CD4-positive, alpha-beta T cell treated with Interleukin-15 for 1 hour (primary cell): ENCODE results near the gene MYO18B.
"Not testable (repeated sequence)": the region's sequence is repeated elsewhere in the genome, so short reads cannot be mapped to it uniquely, and the experiment has no call there.

ENCODE experiments used
- DNase-seq: peaks from one replicate; pipeline ENCODE4 v3.0.0-alpha.2; 2020

Gene MYO18B

DNA sequence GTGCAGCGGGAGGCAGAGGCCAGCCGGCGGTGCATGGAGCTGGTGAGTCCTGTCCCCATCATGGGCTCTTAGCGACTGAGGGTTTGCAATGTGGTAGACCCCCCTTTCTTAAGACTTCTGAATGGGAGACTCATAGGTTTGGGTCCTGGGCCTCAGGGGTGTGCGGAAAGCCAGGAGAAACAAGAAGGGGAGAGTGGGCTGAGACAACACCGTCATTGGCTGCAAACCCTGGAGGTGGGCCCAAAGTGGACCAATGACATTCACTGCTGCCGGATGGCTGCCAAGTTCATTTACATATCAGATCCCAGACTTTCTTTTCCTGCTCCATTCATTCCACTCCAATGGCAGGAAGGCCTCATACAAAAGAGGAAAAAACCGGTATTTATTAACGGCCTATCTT is 213.3 kb downstream of the MYO18B start:
- DNase-seq, result no peak

DNA sequence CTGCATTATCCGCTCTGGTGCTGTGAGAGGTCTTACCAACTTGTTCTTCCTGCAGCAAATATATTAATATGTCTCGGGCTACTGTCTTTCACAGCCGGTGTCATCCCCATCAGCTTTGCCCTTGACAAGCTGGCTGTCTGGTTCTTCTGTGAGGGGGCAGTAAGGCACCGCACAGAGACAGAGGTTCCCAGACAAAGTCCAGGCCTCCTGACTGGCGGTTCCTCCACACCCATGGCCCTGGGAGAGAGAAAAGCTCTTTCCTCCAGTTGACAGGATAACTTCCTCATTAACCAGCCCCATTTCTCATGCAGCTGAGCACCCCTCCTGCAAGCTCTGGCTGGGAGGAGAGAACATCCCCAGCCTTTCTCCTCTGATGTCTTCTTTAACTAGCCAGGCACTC is 214.8 kb downstream of the MYO18B start:
- no peak for DNase-seq

DNA sequence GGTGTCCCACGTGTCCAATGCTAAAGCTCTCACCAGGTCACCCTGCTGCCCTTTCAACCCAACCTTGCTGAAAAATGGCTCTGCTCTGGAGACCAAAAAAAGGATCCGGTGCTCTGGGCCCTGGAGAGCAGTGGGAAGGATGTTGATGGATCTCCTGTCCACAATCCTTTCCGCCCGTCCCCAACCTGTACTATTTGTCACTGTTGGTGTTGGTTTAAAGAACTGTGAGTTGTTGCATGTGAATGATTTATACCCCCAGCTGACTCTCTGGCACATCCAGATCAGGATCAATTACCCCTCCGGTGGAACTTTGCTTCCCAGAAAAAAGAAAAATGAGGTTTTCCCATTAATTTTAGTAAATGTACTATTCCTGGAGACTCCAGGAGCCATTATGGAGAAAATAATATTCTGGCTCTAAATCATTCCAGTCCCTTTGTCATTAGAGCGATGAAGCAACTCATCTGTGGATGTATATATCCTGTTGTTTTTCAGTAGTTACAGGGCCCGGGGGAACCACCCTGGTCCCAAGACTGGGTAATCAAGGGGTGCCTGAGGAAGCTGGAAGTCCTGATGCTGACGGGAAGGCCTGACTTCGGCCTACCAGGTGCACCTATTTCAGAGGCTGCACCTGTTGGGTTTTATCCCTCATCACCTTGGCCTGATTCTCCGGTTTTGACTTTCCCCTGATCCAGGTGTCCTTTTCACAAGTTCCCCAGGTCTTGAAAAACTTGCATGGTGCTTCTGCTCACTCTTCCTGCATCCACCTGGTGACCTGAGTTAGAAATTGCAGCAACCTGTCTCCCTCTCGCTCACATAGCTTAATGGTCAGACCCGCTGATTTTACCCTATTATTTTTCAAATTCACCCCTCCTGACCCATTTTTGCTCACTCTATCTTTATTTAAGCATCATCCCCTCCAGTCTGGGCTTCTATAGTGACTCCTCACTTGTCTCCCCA is 218.1 kb downstream of the MYO18B start:
- no peak for DNase-seq

- no peak for DNase-seq
Measured at GRCh38 chr22:25961699-25962098, 219.7 kb downstream of the MYO18B start.

GRCh38 chr22:25962711-25963110 is 220.7 kb downstream of the MYO18B start:
- no peak for DNase-seq

- no peak for DNase-seq
Measured at GRCh38 chr22:25964961-25965730, 223.2 kb downstream of the MYO18B start.

- DNase-seq, result no peak
Measured at GRCh38 chr22:25966448-25966913, 224.5 kb downstream of the MYO18B start.

DNA sequence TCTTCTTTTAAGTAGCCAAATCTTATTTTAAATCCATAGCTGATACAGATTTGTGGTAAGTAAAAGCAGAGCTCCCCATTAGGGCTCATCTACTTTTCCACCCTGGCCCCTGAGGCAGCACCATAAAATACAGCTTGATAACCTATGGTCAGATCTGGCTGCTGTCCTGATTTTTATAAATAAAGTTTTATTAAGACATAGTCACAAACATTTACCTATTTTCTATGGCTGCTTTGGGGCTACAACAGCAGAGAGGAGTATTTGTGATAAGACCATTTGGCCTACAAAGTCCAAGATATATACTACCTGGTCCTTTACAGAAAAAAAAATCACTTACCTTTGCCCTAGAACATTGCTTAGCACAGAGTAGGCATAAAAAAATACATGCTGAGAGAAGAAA is 227.3 kb downstream of the MYO18B start:
- DNase-seq, result no peak

DNA sequence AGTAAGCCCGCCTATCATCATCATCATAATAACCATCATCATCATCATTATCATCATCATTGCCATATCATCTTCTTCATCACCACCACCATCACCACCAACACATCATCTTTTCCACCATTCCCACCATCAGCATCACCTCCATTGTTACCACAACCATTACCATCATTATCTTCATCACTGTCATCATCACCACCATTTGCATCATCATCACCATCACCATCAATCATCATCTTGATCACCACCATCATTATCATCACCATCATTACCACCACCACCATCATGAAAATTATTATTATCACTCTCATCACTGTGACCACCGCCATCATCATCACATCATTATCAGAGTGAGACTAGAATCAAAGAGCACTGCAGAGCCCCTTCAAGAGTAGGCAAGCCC is 227.9 kb downstream of the MYO18B start:
- no peak for DNase-seq

DNA sequence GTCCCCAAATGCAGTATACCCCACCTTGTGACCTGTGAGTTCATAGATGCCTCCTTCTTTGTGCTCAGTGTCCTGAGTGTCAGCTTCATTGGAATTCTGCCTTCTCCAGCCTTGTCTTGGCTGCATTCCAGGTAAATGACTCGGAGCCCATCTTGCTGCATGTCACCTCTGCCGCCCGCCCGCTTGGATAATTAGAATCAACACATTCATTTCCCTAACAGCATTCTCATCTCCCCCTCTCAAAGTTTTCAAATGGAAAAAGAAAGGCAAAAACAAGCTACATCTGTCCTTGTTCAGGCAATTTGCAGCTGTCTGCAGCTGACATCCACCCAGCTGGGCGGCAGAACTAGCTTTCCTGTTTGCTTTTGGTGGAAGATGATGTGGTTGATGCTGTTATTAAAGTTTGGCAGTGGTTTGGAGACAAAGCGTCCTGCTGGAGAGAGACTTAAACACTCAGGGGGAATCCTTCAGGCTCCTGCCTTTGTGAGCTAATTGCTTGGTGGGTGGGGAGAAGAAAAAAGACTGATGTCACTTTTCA is 228.5 kb downstream of the MYO18B start:
- no peak for DNase-seq

GRCh38 chr22:25970999-25971811 is 229.2 kb downstream of the MYO18B start:
- no peak for DNase-seq

- DNase-seq, result no peak
Measured at GRCh38 chr22:25972397-25972796, 230.4 kb downstream of the MYO18B start.

GRCh38 chr22:25976356-25976755 is 234.4 kb downstream of the MYO18B start:
- no peak for DNase-seq

DNA sequence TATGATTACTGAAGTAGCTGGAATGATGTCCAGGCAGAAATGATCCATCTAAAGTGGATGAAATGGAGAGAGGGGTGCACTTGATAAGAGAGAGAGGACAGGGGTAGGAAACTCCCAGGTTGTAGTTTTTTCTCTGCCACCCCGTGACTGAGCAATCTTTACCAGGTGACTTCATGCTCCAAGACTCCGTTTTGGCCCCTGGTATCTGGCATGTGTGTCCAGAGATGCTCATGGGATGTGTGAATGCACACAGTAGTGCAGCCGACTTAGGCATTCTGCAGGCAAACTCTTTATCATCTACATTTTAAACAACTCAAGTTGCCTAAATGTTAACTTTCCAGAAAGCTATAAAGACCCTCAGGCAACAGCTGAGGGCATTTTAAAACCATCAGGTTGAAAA is 238.0 kb downstream of the MYO18B start:
- no peak for DNase-seq

DNA sequence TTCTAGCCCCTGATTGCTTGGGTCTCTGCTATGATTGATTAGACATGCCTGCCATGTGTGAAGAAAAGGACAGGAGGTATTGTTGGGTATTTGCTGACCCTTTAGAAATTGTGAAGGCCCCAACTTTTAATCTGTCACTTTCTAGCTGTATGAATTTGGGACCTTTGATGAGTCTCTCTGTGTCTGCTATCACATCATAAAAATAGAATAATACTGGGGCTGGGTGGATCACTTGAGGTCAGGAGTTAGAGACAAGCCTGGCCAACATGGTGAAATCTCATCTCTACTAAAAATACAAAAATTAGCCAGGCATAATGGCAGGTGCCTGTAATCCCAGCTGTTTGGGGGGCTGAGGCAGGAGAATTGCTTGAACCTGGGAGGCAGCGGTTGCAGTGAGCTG is 242.9 kb downstream of the MYO18B start:
- DNase-seq, result not testable (repeated sequence)

- no peak for DNase-seq
Measured at GRCh38 chr22:25987948-25988347, 246.0 kb downstream of the MYO18B start.

DNA sequence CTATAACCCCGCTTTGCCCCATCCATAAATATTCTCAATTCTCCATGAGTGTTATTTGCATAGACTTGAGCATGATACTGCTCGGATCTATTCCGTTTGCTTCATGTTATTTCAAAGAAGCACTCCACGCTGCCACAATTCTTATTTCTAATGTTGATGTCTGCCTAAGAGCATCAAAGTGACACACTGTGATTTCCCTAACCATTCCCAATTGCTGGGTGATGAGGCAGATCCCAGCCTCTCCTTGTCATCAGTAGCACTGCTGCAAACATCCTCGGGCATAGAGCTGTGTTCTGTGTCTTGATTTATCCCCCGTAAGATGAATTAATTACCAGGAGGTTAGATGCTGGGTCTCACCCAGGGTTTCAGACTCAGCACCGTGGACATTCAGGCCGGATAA is 249.0 kb downstream of the MYO18B start:
- no peak for DNase-seq

DNA sequence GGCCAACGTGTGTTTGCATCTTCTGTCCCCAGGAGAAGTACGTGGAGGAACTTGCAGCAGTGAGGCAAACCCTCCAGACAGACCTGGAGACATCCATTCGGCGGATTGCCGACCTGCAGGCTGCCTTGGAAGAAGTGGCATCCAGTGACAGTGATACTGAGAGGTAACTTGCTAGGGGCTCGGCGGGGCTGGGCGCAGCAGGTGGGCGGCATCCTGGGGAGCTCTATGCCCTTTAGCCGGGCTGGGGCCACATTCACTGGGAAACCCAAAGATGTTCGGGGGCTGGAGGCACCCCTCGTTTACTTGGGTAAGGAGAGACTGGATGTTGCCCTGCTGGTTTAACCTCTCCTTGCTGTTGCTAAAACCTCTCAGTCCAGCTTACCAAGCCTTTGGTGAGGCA is 250.3 kb downstream of the MYO18B start:
- no peak for DNase-seq

GRCh38 chr22:25996669-25997068 is 254.7 kb downstream of the MYO18B start:
- no peak for DNase-seq

GRCh38 chr22:25997886-25998775 is 256.1 kb downstream of the MYO18B start:
- DNase-seq, result no peak

- no peak for DNase-seq
Measured at GRCh38 chr22:26002456-26002855, 260.5 kb downstream of the MYO18B start.

- DNase-seq, result no peak
Measured at GRCh38 chr22:26004477-26004876, 262.5 kb downstream of the MYO18B start.
